H1 (cell line): ENCODE results near the gene CD84. TPM values are rescaled to one million over a fixed set of nuclear protein-coding genes. Genes with fewer than 3 reads are reported as not detected.

Source experiments
- CTCF ChIA-PET: fragments of 300-600 bp; sonication (Branson Sonifier 250); formaldehyde crosslinking; loops from one replicate; lab custom pipeline; 2021; ENCODE audit not compliant: partially characterized antibody; lab: Charles Lee
- POLR2A ChIA-PET: fragments of 300-600 bp; sonication (Branson Sonifier 250); formaldehyde crosslinking; loops from one replicate; lab custom pipeline; 2021; ENCODE audit warnings: inconsistent platforms; ENCODE audit not compliant: partially characterized antibody; lab: Charles Lee
- DNase-seq, 2 experiments: peaks; one replicate each; pipeline versions ENCODE4 v3.0.0 to v3.0.0-alpha.2; 2010 to 2022; ENCODE audit warnings: low spot score in 2 of 2, low read depth in 1 of 2, mixed read lengths in 1 of 2
- FAIRE-seq: peaks from 2 replicates; lab custom pipeline; 2011; peaks lifted over from hg19 to GRCh38; lab: Jason Lieb, UNC
- H2AFZ ChIP-seq: 2 replicates; pipeline ENCODE4 v1.8.1; 2012; ENCODE audit warnings: low read length, inconsistent platforms
- H2AK5ac ChIP-seq: 2 replicates; pipeline ENCODE4 v1.6.1; 2013; ENCODE audit warnings: low read depth, low read length
- H2BK120ac ChIP-seq: replicated peaks from 2 replicates; pipeline ENCODE3; 2013; ENCODE audit warnings: low read depth, low read length, inconsistent platforms
- H2BK12ac ChIP-seq: 2 replicates; pipeline ENCODE4 v1.6.1; 2013; ENCODE audit warnings: low read depth, low read length
- H2BK15ac ChIP-seq: 2 replicates; pipeline ENCODE4 v1.6.1; 2013; ENCODE audit warnings: low read length
- H2BK20ac ChIP-seq: 2 replicates; pipeline ENCODE4 v1.6.1; 2013; ENCODE audit warnings: low read length
- H2BK5ac ChIP-seq: 2 replicates; pipeline ENCODE4 v1.6.1; 2013; ENCODE audit warnings: low read depth, low read length
- H3K14ac ChIP-seq: 2 replicates; pipeline ENCODE4 v1.6.1; 2013; ENCODE audit warnings: inconsistent platforms; ENCODE audit not compliant: insufficient read length
- H3K18ac ChIP-seq: 2 replicates; pipeline ENCODE4 v1.6.1; 2013; ENCODE audit warnings: low read length; ENCODE audit errors: extremely low read depth
- H3K23ac ChIP-seq: 2 replicates; pipeline ENCODE4 v1.6.1; 2013; ENCODE audit warnings: inconsistent platforms; ENCODE audit not compliant: insufficient read length
- H3K23me2 ChIP-seq: 2 replicates; pipeline ENCODE4 v1.6.1; 2013; ENCODE audit warnings: low read depth, low read length
- H3K27ac ChIP-seq: 2 replicates; pipeline ENCODE4 v1.6.1; 2011; ENCODE audit warnings: low read depth, low read length, inconsistent platforms
- H3K27me3 ChIP-seq, 4 experiments: replicated peaks in 1 of 4; 1 replicate in 1 of 4; 2 replicates in 3 of 4; pipeline versions ENCODE4 v1.6.1 to v1.8.1; 2011 to 2013; ENCODE audit warnings: low read length in 3 of 4, mild to moderate bottlenecking in 3 of 4, inconsistent platforms in 2 of 4, mixed read lengths in 2 of 4, moderate library complexity in 1 of 4; ENCODE audit not compliant: control insufficient read depth in 3 of 4, insufficient read depth in 3 of 4; ENCODE audit errors: extremely low read depth in 1 of 4
- H3K36me3 ChIP-seq, 4 experiments: 2 replicates each; pipeline versions ENCODE4 v1.6.1 to v1.8.1; 2011 to 2013; ENCODE audit warnings: mild to moderate bottlenecking in 4 of 4, low read length in 3 of 4, moderate library complexity in 2 of 4, control low read depth in 1 of 4, inconsistent platforms in 1 of 4; ENCODE audit not compliant: insufficient read depth in 4 of 4, control insufficient read depth in 2 of 4
- H3K4ac ChIP-seq: replicated peaks from 2 replicates; pipeline ENCODE3; 2013; ENCODE audit warnings: low read length, low read depth, mixed read lengths, inconsistent platforms; ENCODE audit not compliant: insufficient read length
- H3K4me1 ChIP-seq, 4 experiments: replicated peaks in 1 of 4; 1 replicate in 1 of 4; 2 replicates in 3 of 4; pipeline versions ENCODE4 v1.6.1 to v1.8.1; 2011 to 2013; ENCODE audit warnings: low read length in 3 of 4, inconsistent platforms in 2 of 4, mixed read lengths in 1 of 4; ENCODE audit not compliant: insufficient read depth in 4 of 4, control insufficient read depth in 3 of 4
- H3K4me2 ChIP-seq, 2 experiments: 2 replicates each; pipeline versions ENCODE4 v1.6.1 to v1.8.1; 2011 to 2013; ENCODE audit warnings: low read depth in 2 of 2, low read length in 2 of 2, control low read depth in 1 of 2, inconsistent platforms in 1 of 2, mild to moderate bottlenecking in 1 of 2; ENCODE audit not compliant: insufficient read depth in 1 of 2
- H3K4me3 ChIP-seq, 4 experiments: fragments of 200-600, 300-600 bp in 1 of 4; sonication (generic), shearing (Covaris generic), sonication (Bioruptor Twin) in 1 of 4; 2 replicates each; pipeline versions ENCODE4 v1.5.1 to v1.8.1; 2011 to 2016; ENCODE audit warnings: low read length in 4 of 4, low read depth in 3 of 4, control low read depth in 2 of 4, inconsistent platforms in 2 of 4, mild to moderate bottlenecking in 2 of 4, mixed read lengths in 1 of 4, moderate library complexity in 1 of 4; ENCODE audit not compliant: insufficient read depth in 2 of 4; ENCODE audit errors: extremely low read depth in 1 of 4
- H3K56ac ChIP-seq: replicated peaks from 2 replicates; pipeline ENCODE3; 2013; ENCODE audit warnings: low read depth, mild to moderate bottlenecking, mixed read lengths, low read length, inconsistent platforms; ENCODE audit not compliant: insufficient read length
- H3K79me1 ChIP-seq: 2 replicates; pipeline ENCODE4 v1.6.1; 2013; ENCODE audit warnings: low read depth, low read length, control low read depth
- H3K79me2 ChIP-seq, 2 experiments: 2 replicates each; pipeline versions ENCODE4 v1.6.1 to v1.8.1; 2012 to 2013; ENCODE audit warnings: low read length in 2 of 2, mild to moderate bottlenecking in 2 of 2, inconsistent platforms in 1 of 2; ENCODE audit not compliant: insufficient read depth in 2 of 2, control insufficient read depth in 1 of 2
- H3K9ac ChIP-seq, 4 experiments: replicated peaks in 1 of 4; 1 replicate in 1 of 4; 2 replicates in 3 of 4; pipeline versions ENCODE4 v1.6.1 to v1.8.1; 2011 to 2013; ENCODE audit warnings: low read depth in 3 of 4, low read length in 3 of 4, control low read depth in 2 of 4, mild to moderate bottlenecking in 2 of 4, moderate library complexity in 2 of 4, inconsistent platforms in 1 of 4; ENCODE audit errors: extremely low read depth in 1 of 4
- H3K9me3 ChIP-seq, 2 experiments: 2 replicates each; pipeline versions ENCODE4 v1.6.1 to v1.8.1; 2012 to 2013; ENCODE audit warnings: mild to moderate bottlenecking in 2 of 2, moderate library complexity in 2 of 2, control low read depth in 1 of 2, inconsistent platforms in 1 of 2, low read depth in 1 of 2, low read length in 1 of 2, mixed read lengths in 1 of 2; ENCODE audit not compliant: insufficient read depth in 2 of 2
- H4K20me1 ChIP-seq, 2 experiments: replicated peaks in 1 of 2; 2 replicates each; pipeline versions ENCODE3 to v1.8.1; 2011 to 2013; ENCODE audit warnings: inconsistent platforms in 2 of 2, low read length in 2 of 2, mild to moderate bottlenecking in 1 of 2; ENCODE audit not compliant: insufficient read depth in 2 of 2, control insufficient read depth in 1 of 2
- H4K5ac ChIP-seq: 2 replicates; pipeline ENCODE4 v1.6.1; 2013; ENCODE audit warnings: low read length, low read depth, mixed read lengths, inconsistent platforms; ENCODE audit not compliant: insufficient read length
- H4K8ac ChIP-seq: 2 replicates; pipeline ENCODE4 v1.8.0; 2013; ENCODE audit warnings: mild to moderate bottlenecking, moderate library complexity, low read length, inconsistent platforms; ENCODE audit not compliant: insufficient read depth; ENCODE audit errors: extremely low read depth
- H4K91ac ChIP-seq: replicated peaks from 2 replicates; pipeline ENCODE3; 2013; ENCODE audit warnings: low read length, mixed read lengths, inconsistent platforms; ENCODE audit not compliant: insufficient read length
- ASH2L ChIP-seq: fragments of 200-600, 300-600 bp; sonication (generic); IDR thresholded peaks from one replicate; pipeline ENCODE4 v1.7.1; 2017; ENCODE audit warnings: low read length
- BRCA1 ChIP-seq: IDR thresholded peaks from 2 replicates; pipeline ENCODE4 v1.6.1; 2012; ENCODE audit warnings: low read depth, low read length, improper control_type of control experiment
- HDAC6 ChIP-seq: IDR thresholded peaks from one replicate; pipeline ENCODE4 v1.7.1; 2012; ENCODE audit warnings: low read depth, mild to moderate bottlenecking, inconsistent platforms, low read length, moderate library complexity
- PHF8 ChIP-seq: fragments of 200-600 bp; sonication (generic); conservative IDR thresholded peaks from 2 replicates; pipeline ENCODE4 v1.7.1; 2012; ENCODE audit warnings: low read depth, mild to moderate bottlenecking, inconsistent platforms, low read length, moderate library complexity
- RFX5 ChIP-seq: IDR thresholded peaks from 2 replicates; pipeline ENCODE4 v1.6.1; 2011; ENCODE audit warnings: low read depth, low read length, improper control_type of control experiment, borderline replicate concordance
- RXRA ChIP-seq: IDR thresholded peaks from 2 replicates; pipeline ENCODE4 v1.6.1; 2011; ENCODE audit warnings: low read depth, mild to moderate bottlenecking, low read length, moderate library complexity; ENCODE audit not compliant: insufficient read depth
- SRF ChIP-seq: IDR thresholded peaks from 2 replicates; pipeline ENCODE4 v1.6.1; 2011; ENCODE audit warnings: mild to moderate bottlenecking, low read depth, low read length, moderate library complexity
- WGBS, 2 experiments: shearing (Covaris generic) in 1 of 2; methylation state at CpG; one replicate each; pipeline versions ENCODE4 v1.1.6 to v1.1.7; 2013 to 2015; ENCODE audit warnings: low lambda C conversion rate in 2 of 2, mixed read lengths in 2 of 2, inconsistent platforms in 1 of 2, low coverage in 1 of 2, missing lambda C conversion rate in 1 of 2; ENCODE audit not compliant: insufficient replicate concordance in 2 of 2, insufficient coverage in 1 of 2, insufficient read length in 1 of 2; ENCODE audit errors: extremely low coverage in 1 of 2, missing lambda C conversion rate in 1 of 2; 5-methylcytosine and 5-hydroxymethylcytosine counted together
- polyA plus RNA-seq, 7 experiments: library from polyadenylated mRNA; depleted of rRNA in 3 of 7; stranded (reverse) in 5 of 7; unstranded in 2 of 7; fragments of >200 nt in 5 of 7; fragments of 200-250 nt in 2 of 7; gene quantifications; 1 replicate in 5 of 7; 2 replicates in 1 of 7; 4 replicates in 1 of 7; pipeline versions ENCODE4 v1.2.1 to v1.2.3, GENCODE V29; 2011 to 2013; ENCODE audit warnings: missing spikeins in 2 of 7, mixed read lengths in 2 of 7
- total RNA-seq: library from RNA; stranded (reverse); fragmentation: NEBNext Ultra II Directional; extraction: Animal tissue kit (Norgen Biotek cat#: 25700); gene quantifications from 2 replicates; pipeline ENCODE4 v1.2.1, GENCODE V29; 2021

Gene CD84
- total and polyA plus RNA-seq, 2 of the 8 experiments (the other 6 are each of a cell fraction or from before 2014, with no cell fraction given), result not detected

DNA sequence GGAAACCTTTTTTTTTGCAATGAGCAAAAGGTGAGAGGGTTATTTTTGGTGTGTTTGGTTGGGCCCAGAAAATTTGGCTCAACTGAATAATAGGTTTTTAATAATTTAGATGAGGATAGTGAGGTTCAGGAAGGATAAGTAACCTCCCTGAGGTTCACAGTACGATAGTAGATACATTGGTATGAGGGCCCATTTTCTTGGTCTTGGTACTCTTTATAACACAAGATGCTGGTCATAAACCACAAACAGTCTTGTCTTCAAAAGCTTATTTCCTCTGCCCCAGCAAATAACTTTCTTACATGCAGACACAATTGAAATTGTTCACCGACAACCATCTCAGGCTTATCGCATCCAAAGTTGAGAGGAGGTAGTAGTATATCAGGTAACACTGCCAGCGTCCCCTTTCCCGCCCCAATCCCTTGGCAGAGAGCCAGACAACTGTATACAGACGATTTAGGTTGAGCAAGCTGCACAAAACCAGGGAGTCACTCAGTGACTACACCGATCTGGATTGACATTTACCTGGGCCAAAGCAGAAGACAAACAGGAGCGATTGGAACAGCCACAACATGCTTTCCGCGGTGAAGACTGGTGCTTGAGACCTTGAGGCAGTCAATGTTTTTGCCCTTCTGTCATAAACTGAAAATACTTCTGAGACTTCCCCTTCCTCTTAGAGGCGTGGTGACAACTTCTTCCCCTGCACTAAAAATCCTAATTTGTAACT, 56.5 kb downstream of the CD84 start, which contains the start of gene SLAMF6:
Gene SLAMF6, minus strand, starts transcription at position 634 of the 724 bp plus-strand sequence. Its CDS starts 63 bp downstream, at position 571.
- H3K23me2 ChIP-seq, result no peaks in the 10 kb centered on the region
- ChIA-PET CTCF (interaction anchor here (0.5 to 2.1 kb wide), 5 partner anchors 13 to 143 kb away, joined by 3 to 5 read pairs (median 3); no protein-coding TSS in a partner anchor), POLR2A (no interaction called here)
- no peak within 1 kb of the TSS for H3K9ac ChIP-seq
- H2BK20ac ChIP-seq, result no peak within 1 kb of the TSS
- no peak within 1 kb of the TSS for H3K14ac ChIP-seq
- H3K4me3 ChIP-seq, result no peak within 1 kb of the TSS
- no peak within 1 kb of the TSS for H3K4me2 ChIP-seq
- WGBS, 2 experiments, result 93% methylated on average over 11 of the region's 11 CpGs; no CpG with 5 or more reads in 1 of the 2 experiments
- H3K9me3 ChIP-seq, result 0 out of 4 replicates have a peak, but pooled peaks cover 0 to 2% of the 10 kb centered on the region in 2 experiments
- no peak within 1 kb of the TSS for H2BK120ac ChIP-seq
- H3K4ac ChIP-seq, result no peak within 1 kb of the TSS
- no peak within 1 kb of the TSS for H2AK5ac ChIP-seq
- no peak within 1 kb of the TSS for H4K8ac ChIP-seq
- H2BK5ac ChIP-seq, result no peak within 1 kb of the TSS
- H2BK15ac ChIP-seq, result no peak within 1 kb of the TSS
- no peak within 1 kb of the TSS for H2BK12ac ChIP-seq
- no peak within 1 kb of the TSS for H4K5ac ChIP-seq
- H4K91ac ChIP-seq, result no peak within 1 kb of the TSS
- no peak within 1 kb of the TSS for H3K56ac ChIP-seq
- DNase-seq (no peak), FAIRE-seq (no peak)
- H3K18ac ChIP-seq, result no peak within 1 kb of the TSS
- H3K4me1 ChIP-seq, result peaks cover 3 to 6% (median 5%) of the 10 kb centered on the region in 4 experiments; a peak in 5 of 7 replicates
- no peak within 1 kb of the TSS for H3K23ac ChIP-seq
- H3K36me3 ChIP-seq, result no peaks in the 10 kb centered on the region
- no peaks in the 10 kb centered on the region for H3K79me2 ChIP-seq
- H2AFZ ChIP-seq, result peak within 1 kb of the TSS; percentile 55; the same call in 1 of the 2 replicates
- no peaks in the 10 kb centered on the region for H3K27me3 ChIP-seq
- H3K79me1 ChIP-seq, result no peaks in the 10 kb centered on the region
- no peak within 1 kb of the TSS for H3K27ac ChIP-seq
- H4K20me1 ChIP-seq, result no peaks in the 10 kb centered on the region
- no peak for TF ChIP-seq SRF
- TF ChIP-seq PHF8, result no peak
- TF ChIP-seq HDAC6, result no peak
- TF ChIP-seq BRCA1, result no peak
- TF ChIP-seq ASH2L, result no peak
- TF ChIP-seq RXRA, result no peak
- TF ChIP-seq RFX5, result no peak
